ENCODE results near the gene CDK5RAP2.

The CDK5RAP2 gene

DNA sequence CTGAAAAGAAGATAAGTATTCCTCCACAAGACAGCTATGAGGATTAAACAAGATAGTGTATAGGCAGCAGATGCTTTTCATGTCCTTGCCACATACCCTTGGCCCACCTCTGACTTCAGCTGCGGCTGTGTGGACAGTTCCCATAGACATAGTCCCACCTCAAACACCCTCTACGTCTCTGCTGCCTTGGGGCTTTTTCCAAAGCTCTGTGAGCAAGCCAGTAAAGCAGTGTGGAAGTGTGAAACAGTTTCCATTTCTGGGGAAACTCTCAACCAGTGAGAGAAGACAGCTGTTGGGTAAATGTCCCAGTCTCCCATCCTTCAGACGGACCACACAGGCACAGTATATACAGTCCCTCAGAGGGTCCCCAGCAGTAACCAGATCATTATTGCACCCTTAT is 125.5 kb downstream of the CDK5RAP2 start:
- Histone ChIP-seq H3K9me3 (ENCODE audit: insufficient read depth, low read depth, low read length) (no peaks in the 10 kb centered on the region), H3K4me1 (ENCODE audit: insufficient read depth, low read length) (peaks cover 3% of the 10 kb centered on the region; the same call in 1 of the 2 replicates), H3K27ac (ENCODE audit: low read length) (no peak overlapping the region), H3K36me3 (ENCODE audit: insufficient read depth, low read depth, low read length) (peaks cover 68% of the 10 kb centered on the region), H3K4me3 (ENCODE audit: low read length) (no peak overlapping the region), H3K9ac (ENCODE audit: low read depth, low read length) (no peak overlapping the region), H3K27me3 (ENCODE audit: insufficient read depth, low read length) (no peaks in the 10 kb centered on the region)

DNA sequence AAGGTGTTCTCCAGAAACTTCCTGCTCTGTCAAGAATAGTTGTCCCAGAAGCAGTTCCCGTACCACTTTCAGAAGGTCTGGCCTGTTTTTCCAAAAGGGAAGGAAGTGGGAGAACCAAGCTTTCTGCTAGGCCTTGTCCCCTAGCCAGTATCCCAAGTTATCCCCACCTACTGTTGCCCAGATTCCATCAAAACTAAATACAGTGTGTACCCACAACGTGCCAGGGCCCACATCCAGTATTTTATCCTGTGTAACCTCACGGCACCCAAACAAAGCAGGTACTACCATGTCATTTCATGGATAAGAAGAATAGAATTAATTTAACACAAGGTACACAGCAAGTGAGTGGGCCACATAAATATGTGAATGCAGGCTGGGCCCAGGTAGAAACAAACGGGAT is 126.2 kb downstream of the CDK5RAP2 start:
- Histone ChIP-seq H3K9me3 (ENCODE audit: insufficient read depth, low read depth, low read length) (no peaks in the 10 kb centered on the region), H3K36me3 (ENCODE audit: insufficient read depth, low read depth, low read length) (peaks cover 64% of the 10 kb centered on the region), H3K4me1 (ENCODE audit: insufficient read depth, low read length) (peaks cover 3% of the 10 kb centered on the region; the same call in 1 of the 2 replicates), H3K4me3 (ENCODE audit: low read length) (no peak overlapping the region), H3K27ac (ENCODE audit: low read length) (no peak overlapping the region), H3K9ac (ENCODE audit: low read depth, low read length) (no peak overlapping the region), H3K27me3 (ENCODE audit: insufficient read depth, low read length) (no peaks in the 10 kb centered on the region)

DNA sequence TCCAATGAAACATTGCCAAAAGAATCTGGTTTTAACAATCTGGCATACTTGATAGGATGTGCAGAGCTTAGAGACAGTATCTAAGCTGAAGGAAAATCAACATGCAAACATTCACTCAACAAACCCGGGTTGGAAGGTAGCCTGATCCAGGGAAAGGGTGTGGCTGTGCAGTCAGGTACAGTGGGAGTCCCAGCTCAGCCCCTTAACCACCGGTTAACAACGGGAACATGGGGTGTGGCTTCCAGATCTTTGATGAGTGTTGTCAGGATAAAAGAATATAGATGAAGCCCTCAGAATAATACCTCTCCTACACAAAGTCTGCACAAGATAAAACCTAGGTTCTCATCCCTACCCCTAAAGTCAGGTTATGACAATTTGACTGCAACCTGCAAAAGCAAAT is 127.3 kb downstream of the CDK5RAP2 start:
- Histone ChIP-seq H3K9ac (ENCODE audit: low read depth, low read length) (no peak overlapping the region), H3K4me1 (ENCODE audit: insufficient read depth, low read length) (peaks cover 3% of the 10 kb centered on the region; the same call in 1 of the 2 replicates), H3K9me3 (ENCODE audit: insufficient read depth, low read depth, low read length) (no peaks in the 10 kb centered on the region), H3K27me3 (ENCODE audit: insufficient read depth, low read length) (no peaks in the 10 kb centered on the region), H3K4me3 (ENCODE audit: low read length) (no peak overlapping the region), H3K36me3 (ENCODE audit: insufficient read depth, low read depth, low read length) (peaks cover 60% of the 10 kb centered on the region), H3K27ac (ENCODE audit: low read length) (no peak overlapping the region)

DNA sequence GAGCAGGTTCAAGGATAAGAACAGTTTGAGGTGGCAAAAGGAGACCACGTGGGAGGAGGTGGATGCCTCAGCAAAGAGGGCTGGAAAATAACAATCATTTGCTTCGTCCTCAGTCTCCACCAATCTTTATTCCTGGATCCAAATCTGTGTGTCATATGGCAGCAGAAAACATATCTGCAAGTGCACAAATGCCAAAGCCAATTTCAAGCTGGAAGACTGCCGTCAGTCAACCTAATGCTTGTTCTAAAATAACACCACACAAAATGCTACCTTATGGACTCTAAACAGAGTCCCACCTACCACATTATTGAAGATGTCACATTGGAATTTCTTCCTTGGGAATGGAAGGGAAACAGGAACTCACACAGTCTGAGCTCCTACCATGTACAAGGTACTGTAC is 129.1 kb downstream of the CDK5RAP2 start:
- no peak overlapping the region for H3K27ac ChIP-seq (ENCODE audit: low read length)
- H3K9ac ChIP-seq (ENCODE audit: low read depth, low read length): no peak overlapping the region
- H3K4me3 ChIP-seq (ENCODE audit: low read length): no peak overlapping the region
- H3K9me3 ChIP-seq (ENCODE audit: insufficient read depth, low read depth, low read length): no peaks in the 10 kb centered on the region
- no peaks in the 10 kb centered on the region for H3K27me3 ChIP-seq (ENCODE audit: insufficient read depth, low read length)
- H3K36me3 ChIP-seq (ENCODE audit: insufficient read depth, low read depth, low read length): peaks cover 74% of the 10 kb centered on the region
- no peaks in the 10 kb centered on the region; the same call in 1 of the 2 replicates for H3K4me1 ChIP-seq (ENCODE audit: insufficient read depth, low read length)

DNA sequence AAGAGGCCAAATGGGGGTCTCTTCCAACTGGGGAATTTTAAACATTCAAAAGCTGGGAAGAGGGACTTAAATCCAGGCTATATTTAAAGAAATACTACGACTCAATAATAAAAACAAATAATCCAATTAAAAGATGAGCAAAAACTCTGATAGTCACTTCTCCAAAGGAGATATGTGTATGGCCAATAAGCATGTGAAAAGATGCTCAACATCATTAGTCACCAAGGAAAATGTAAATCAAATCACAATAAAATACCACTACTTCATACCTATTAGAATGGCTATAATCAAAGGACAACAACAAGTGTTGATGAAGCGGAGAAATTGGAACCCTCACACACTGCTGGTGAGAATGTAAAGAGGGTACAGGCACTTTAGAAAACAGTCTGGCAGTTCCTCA is 130.4 kb downstream of the CDK5RAP2 start:
- H3K27me3 ChIP-seq (ENCODE audit: insufficient read depth, low read length): no peaks in the 10 kb centered on the region
- no peaks in the 10 kb centered on the region for H3K9me3 ChIP-seq (ENCODE audit: insufficient read depth, low read depth, low read length)
- no peak overlapping the region for H3K9ac ChIP-seq (ENCODE audit: low read depth, low read length)
- H3K36me3 ChIP-seq (ENCODE audit: insufficient read depth, low read depth, low read length): peaks cover 81% of the 10 kb centered on the region
- no peak overlapping the region for H3K27ac ChIP-seq (ENCODE audit: low read length)
- no peak overlapping the region for H3K4me3 ChIP-seq (ENCODE audit: low read length)
- H3K4me1 ChIP-seq (ENCODE audit: insufficient read depth, low read length): no peaks in the 10 kb centered on the region

DNA sequence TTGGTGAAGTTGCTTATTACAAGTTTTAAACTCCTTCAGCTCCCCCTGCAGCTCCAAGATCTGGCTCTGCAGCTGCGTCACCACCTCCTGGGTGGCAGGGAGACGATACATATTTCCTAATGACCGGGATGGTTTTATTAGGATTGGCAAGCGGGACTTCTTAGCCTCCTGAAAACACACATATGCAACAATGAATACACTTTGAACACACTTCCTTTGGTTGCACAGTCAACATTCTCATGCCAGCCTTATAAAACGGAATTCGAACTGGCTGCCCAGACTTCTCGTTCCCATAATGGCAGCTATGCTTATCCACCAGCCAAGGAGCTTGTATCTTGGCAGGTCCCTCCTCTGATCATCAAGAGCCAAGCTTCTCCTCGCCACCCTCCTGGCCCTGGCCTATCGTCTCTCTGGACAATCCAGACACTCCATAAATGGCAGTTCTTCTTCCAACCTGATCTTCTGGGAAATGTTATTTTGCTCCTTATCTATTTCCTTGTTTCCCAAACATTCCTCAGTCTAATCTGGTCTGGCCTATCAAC is 131.9 kb downstream of the CDK5RAP2 start:
- Histone ChIP-seq H3K9ac (ENCODE audit: low read depth, low read length) (no peak overlapping the region), H3K4me1 (ENCODE audit: insufficient read depth, low read length) (no peaks in the 10 kb centered on the region), H3K9me3 (ENCODE audit: insufficient read depth, low read depth, low read length) (no peaks in the 10 kb centered on the region), H3K4me3 (ENCODE audit: low read length) (no peak overlapping the region), H3K27ac (ENCODE audit: low read length) (no peak overlapping the region), H3K36me3 (ENCODE audit: insufficient read depth, low read depth, low read length) (peaks cover 79% of the 10 kb centered on the region), H3K27me3 (ENCODE audit: insufficient read depth, low read length) (no peaks in the 10 kb centered on the region)

DNA sequence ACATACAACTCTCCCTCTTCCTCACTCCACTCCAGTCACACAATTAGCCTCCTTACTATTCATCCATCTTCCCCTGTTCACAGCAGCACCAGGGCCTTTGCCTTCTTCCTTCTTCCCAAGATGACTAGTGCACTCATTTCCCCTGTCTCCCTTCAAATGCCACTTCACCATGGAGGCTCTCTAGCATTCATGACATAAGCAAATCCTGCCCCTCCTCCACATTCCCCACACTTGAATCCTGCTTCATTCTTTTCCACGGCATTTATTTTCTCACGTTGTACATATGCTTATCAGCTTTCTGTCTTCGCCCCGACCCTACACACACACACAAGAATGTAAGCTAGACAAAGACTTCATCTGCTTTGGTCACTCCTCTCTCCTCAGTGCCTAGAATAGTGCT is 133.3 kb downstream of the CDK5RAP2 start:
- H3K27me3 ChIP-seq (ENCODE audit: insufficient read depth, low read length): no peaks in the 10 kb centered on the region
- H3K4me3 ChIP-seq (ENCODE audit: low read length): no peak overlapping the region
- no peak overlapping the region for H3K9ac ChIP-seq (ENCODE audit: low read depth, low read length)
- peaks cover 82% of the 10 kb centered on the region for H3K36me3 ChIP-seq (ENCODE audit: insufficient read depth, low read depth, low read length)
- no peaks in the 10 kb centered on the region for H3K9me3 ChIP-seq (ENCODE audit: insufficient read depth, low read depth, low read length)
- no peaks in the 10 kb centered on the region for H3K4me1 ChIP-seq (ENCODE audit: insufficient read depth, low read length)
- H3K27ac ChIP-seq (ENCODE audit: low read length): no peak overlapping the region

DNA sequence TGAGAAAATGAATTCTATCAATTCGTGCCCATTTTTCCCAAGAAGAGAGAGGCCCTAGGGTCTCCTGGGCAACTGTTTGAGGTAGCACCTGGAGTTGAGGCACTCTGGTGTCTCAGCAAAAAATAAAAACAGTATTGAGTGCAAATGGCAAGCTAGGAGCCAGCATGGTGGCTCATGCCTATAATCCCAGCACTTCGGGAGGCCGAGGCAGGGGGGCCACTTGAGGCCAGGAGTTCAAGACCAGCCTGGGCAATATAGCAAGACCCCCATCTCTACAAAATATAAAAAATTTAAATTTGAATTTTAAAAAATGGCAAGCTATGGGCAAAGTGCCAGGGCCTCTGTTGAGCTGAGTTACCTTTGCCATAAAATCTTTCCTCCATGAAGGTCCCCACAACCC is 136.0 kb downstream of the CDK5RAP2 start:
- no peaks in the 10 kb centered on the region for H3K4me1 ChIP-seq (ENCODE audit: insufficient read depth, low read length)
- H3K9me3 ChIP-seq (ENCODE audit: insufficient read depth, low read depth, low read length): no peaks in the 10 kb centered on the region
- H3K36me3 ChIP-seq (ENCODE audit: insufficient read depth, low read depth, low read length): peaks cover 87% of the 10 kb centered on the region
- H3K4me3 ChIP-seq (ENCODE audit: low read length): no peak overlapping the region
- no peak overlapping the region for H3K27ac ChIP-seq (ENCODE audit: low read length)
- no peaks in the 10 kb centered on the region for H3K27me3 ChIP-seq (ENCODE audit: insufficient read depth, low read length)
- H3K9ac ChIP-seq (ENCODE audit: low read depth, low read length): no peak overlapping the region

DNA sequence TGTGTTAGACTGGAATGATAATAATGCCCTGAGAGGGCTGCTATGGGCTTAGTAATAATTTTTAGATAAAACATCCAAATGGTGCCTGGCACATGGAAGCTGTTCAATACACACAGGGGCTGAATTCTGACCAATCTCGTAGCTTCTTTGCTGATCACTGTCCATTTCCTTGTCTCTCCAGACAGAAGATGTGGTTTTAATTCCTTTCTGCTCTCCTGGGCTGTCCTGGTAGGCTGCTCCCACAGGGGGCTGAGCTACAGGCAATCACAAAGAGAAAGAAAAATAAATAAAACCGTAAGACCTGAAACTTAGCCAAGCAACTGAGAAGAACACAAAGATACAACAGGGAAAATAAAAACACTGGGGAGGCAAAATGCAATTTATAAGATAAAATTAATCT is 136.5 kb downstream of the CDK5RAP2 start:
- H3K27ac ChIP-seq (ENCODE audit: low read length): no peak overlapping the region
- no peaks in the 10 kb centered on the region for H3K4me1 ChIP-seq (ENCODE audit: insufficient read depth, low read length)
- H3K9me3 ChIP-seq (ENCODE audit: insufficient read depth, low read depth, low read length): no peaks in the 10 kb centered on the region
- peaks cover 91% of the 10 kb centered on the region for H3K36me3 ChIP-seq (ENCODE audit: insufficient read depth, low read depth, low read length)
- no peak overlapping the region for H3K9ac ChIP-seq (ENCODE audit: low read depth, low read length)
- no peaks in the 10 kb centered on the region for H3K27me3 ChIP-seq (ENCODE audit: insufficient read depth, low read length)
- H3K4me3 ChIP-seq (ENCODE audit: low read length): no peak overlapping the region

DNA sequence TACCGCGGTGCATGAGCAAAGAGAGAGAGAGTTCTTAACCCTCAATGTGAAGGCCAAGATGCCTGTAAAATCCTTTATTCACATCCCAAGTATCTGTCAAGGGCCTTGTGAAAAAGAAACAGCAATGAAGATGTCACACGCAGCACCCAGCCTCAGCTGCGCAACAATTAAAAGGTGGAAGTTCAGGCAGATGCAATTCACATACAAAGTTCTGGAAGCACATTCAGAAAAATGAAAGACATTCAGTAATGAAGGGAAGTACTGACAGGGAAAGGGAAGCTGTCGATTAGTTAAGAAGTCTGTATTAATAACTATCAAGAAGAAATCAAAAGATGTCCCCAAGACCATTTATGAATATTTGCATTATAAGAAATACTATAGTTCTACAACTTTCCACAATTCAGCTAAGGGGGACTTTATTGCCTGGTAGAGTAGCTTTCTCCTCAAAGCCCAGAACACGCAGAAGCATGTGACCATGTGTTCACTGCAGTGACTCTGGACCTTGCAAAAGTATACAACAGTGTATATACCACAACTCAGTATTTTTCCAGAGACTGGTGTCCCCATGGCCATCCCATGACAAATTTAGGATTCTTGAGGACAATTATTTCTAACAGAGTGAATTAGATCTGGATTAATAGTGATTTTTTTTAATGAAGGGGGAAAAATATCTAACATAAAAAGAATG is 137.5 kb downstream of the CDK5RAP2 start:
- peaks cover 93% of the 10 kb centered on the region for H3K36me3 ChIP-seq (ENCODE audit: insufficient read depth, low read depth, low read length)
- no peak overlapping the region for H3K27ac ChIP-seq (ENCODE audit: low read length)
- no peaks in the 10 kb centered on the region for H3K4me1 ChIP-seq (ENCODE audit: insufficient read depth, low read length)

DNA sequence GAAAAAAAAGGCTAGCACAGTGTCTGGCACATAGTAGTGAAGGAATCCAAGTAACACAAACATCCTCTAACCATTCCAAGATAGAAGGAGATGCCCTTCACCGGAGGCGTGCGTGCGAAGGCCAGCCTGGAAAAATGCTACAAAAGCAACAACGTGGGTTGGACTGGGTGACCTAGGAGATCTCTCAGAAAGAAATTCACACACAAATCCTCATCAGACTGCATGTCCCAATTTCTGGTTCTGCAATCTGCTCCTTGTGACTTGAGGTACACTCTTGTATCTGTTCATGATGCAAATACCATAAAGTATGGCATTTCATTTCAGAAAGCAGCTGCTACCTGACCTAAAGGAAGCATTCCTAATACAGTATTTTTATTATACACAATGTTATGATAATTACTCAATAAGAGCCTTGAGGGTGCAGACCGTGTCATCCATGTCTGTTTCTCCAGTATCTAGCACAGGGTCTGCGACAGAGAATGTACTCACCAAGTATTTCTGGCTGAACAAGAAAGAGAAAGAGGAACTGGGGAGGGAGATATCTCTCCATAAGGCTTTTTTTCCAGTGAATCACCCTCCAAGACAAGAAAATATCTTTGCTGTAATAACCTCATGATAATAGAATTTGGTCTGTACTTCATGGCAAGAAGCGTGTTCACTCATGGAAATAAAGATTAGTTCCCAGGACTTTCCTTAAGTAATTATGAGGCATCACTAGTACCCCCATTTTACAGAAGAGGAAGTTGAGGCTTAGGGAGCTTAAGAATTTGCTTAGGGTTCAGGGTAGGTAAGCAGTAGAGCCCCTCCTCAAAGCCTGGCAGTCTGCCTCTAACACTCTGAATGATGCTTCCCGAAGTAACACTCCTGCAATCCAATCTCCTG is 138.3 kb downstream of the CDK5RAP2 start:
- Histone ChIP-seq H3K27ac (ENCODE audit: low read length) (no peak overlapping the region), H3K36me3 (ENCODE audit: insufficient read depth, low read depth, low read length) (peaks cover 93% of the 10 kb centered on the region)

More for the DNA sequence above, 137.5 kb downstream of the CDK5RAP2 start:
- Histone ChIP-seq H3K27me3 (ENCODE audit: insufficient read depth, low read length) (no peaks in the 10 kb centered on the region), H3K9me3 (ENCODE audit: insufficient read depth, low read depth, low read length) (no peaks in the 10 kb centered on the region), H3K9ac (ENCODE audit: low read depth, low read length) (no peak overlapping the region), H3K4me3 (ENCODE audit: low read length) (no peak overlapping the region)

DNA sequence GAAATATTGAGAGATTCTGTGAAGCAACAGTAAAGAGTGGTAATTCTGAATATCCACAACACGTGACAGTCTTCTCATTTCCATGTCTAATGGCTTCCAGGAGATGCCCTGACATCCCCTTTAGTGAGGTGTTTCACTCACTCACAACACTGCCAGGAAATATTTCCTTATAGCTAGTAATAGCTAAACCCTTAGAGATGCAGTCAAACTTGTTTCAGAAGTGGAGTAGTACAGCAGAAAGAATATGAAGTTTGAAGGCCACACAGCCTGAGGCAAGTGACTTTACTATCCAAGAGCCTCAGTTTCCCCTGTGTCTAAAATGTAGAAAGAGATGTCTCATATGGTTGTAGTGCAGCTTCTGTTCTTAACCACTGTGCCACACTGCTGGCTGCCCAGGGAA is 139.2 kb downstream of the CDK5RAP2 start:
- Histone ChIP-seq H3K4me3 (ENCODE audit: low read length) (no peak overlapping the region), H3K36me3 (ENCODE audit: insufficient read depth, low read depth, low read length) (peaks cover 91% of the 10 kb centered on the region), H3K4me1 (ENCODE audit: insufficient read depth, low read length) (no peaks in the 10 kb centered on the region), H3K9ac (ENCODE audit: low read depth, low read length) (no peak overlapping the region), H3K27me3 (ENCODE audit: insufficient read depth, low read length) (no peaks in the 10 kb centered on the region), H3K9me3 (ENCODE audit: insufficient read depth, low read depth, low read length) (no peaks in the 10 kb centered on the region), H3K27ac (ENCODE audit: low read length) (no peak overlapping the region)

More for the DNA sequence above, 138.3 kb downstream of the CDK5RAP2 start:
- Histone ChIP-seq H3K4me3 (ENCODE audit: low read length) (no peak overlapping the region), H3K9me3 (ENCODE audit: insufficient read depth, low read depth, low read length) (no peaks in the 10 kb centered on the region), H3K27me3 (ENCODE audit: insufficient read depth, low read length) (no peaks in the 10 kb centered on the region), H3K9ac (ENCODE audit: low read depth, low read length) (no peak overlapping the region), H3K4me1 (ENCODE audit: insufficient read depth, low read length) (no peaks in the 10 kb centered on the region)
